ENCODE data around the gene NOL6. TPM values are rescaled to one million over a fixed set of nuclear protein-coding genes. Genes with fewer than 3 reads are reported as not detected.

NOL6 gene
- total and polyA plus RNA-seq, 2 experiments from 2014 or later: 17.2 to 18.6 TPM

GRCh38 chr9:33437205-33437604 lies 36.5 kb downstream of the NOL6 start:
- no peaks in the 10 kb centered on the region for H3K4me1 ChIP-seq (ENCODE audit: low read depth)
- H3K36me3 ChIP-seq: no peaks in the 10 kb centered on the region
- TF ChIP-seq CTCF (IDR thresholded peaks at IDR 0.05; ENCODE audit: low read depth, low read length): no peak
- H3K9me3 ChIP-seq (ENCODE audit: low read depth): no peaks in the 10 kb centered on the region
- no peak for DNase-seq (ENCODE audit: low read depth in 1 of 2, low spot score in 1 of 2)
- no peak overlapping the region for H3K27ac ChIP-seq
- no peaks in the 10 kb centered on the region for H3K27me3 ChIP-seq
- H3K4me3 ChIP-seq: no peak overlapping the region

- Histone ChIP-seq H3K4me3 (no peak overlapping the region), H3K27ac (no peak overlapping the region), H3K9me3 (ENCODE audit: low read depth) (no peaks in the 10 kb centered on the region), H3K4me1 (ENCODE audit: low read depth) (no peaks in the 10 kb centered on the region), H3K27me3 (no peaks in the 10 kb centered on the region), H3K36me3 (no peaks in the 10 kb centered on the region)
- DNase-seq (ENCODE audit: low read depth in 1 of 2, low spot score in 1 of 2): no peak
- TF ChIP-seq CTCF (IDR thresholded peaks at IDR 0.05; ENCODE audit: low read depth, low read length): no peak
Measured at GRCh38 chr9:33436445-33436844, 37.3 kb downstream of the NOL6 start.

- Histone ChIP-seq H3K4me1 (ENCODE audit: low read depth) (no peaks in the 10 kb centered on the region), H3K4me3 (no peak overlapping the region), H3K27me3 (no peaks in the 10 kb centered on the region), H3K27ac (no peak overlapping the region), H3K36me3 (no peaks in the 10 kb centered on the region), H3K9me3 (ENCODE audit: low read depth) (no peaks in the 10 kb centered on the region)
- DNase-seq (ENCODE audit: low read depth in 1 of 2, low spot score in 1 of 2): no peak
- TF ChIP-seq CTCF (IDR thresholded peaks at IDR 0.05; ENCODE audit: low read depth, low read length): no peak
Measured at GRCh38 chr9:33435821-33436277, 37.9 kb downstream of the NOL6 start.

- DNase-seq (ENCODE audit: low read depth in 1 of 2, low spot score in 1 of 2): no peak
- no peaks in the 10 kb centered on the region for H3K36me3 ChIP-seq
- no peak for TF ChIP-seq CTCF (IDR thresholded peaks at IDR 0.05; ENCODE audit: low read depth, low read length)
- H3K4me1 ChIP-seq (ENCODE audit: low read depth): no peaks in the 10 kb centered on the region
- no peak overlapping the region for H3K27ac ChIP-seq
- H3K27me3 ChIP-seq: no peaks in the 10 kb centered on the region
- no peaks in the 10 kb centered on the region for H3K9me3 ChIP-seq (ENCODE audit: low read depth)
- no peak overlapping the region for H3K4me3 ChIP-seq
Measured at GRCh38 chr9:33434317-33435105, 39.2 kb downstream of the NOL6 start.

GRCh38 chr9:33433871-33434270 lies 39.9 kb downstream of the NOL6 start:
- no peak for DNase-seq (ENCODE audit: low read depth in 1 of 2, low spot score in 1 of 2)

More at GRCh38 chr9:33433871-33434270, 39.9 kb downstream of the NOL6 start:
- Histone ChIP-seq H3K36me3 (no peaks in the 10 kb centered on the region), H3K4me1 (ENCODE audit: low read depth) (no peaks in the 10 kb centered on the region), H3K27me3 (no peaks in the 10 kb centered on the region), H3K9me3 (ENCODE audit: low read depth) (no peaks in the 10 kb centered on the region), H3K27ac (no peak overlapping the region), H3K4me3 (no peak overlapping the region)
- TF ChIP-seq CTCF (IDR thresholded peaks at IDR 0.05; ENCODE audit: low read depth, low read length): no peak
